ENCODE data around the gene ELN. TPM values are rescaled to one million over a fixed set of nuclear protein-coding genes. Genes with fewer than 3 reads are reported as not detected.

Gene ELN
- polyA plus RNA-seq, 1 donor: 54.4 TPM

GRCh38 chr7:73987298-73987697 is 40.7 kb upstream of the ELN start:
- H3K36me3 ChIP-seq (ENCODE audit: control insufficient read depth, insufficient read depth, low read length): no peaks in the 10 kb centered on the region
- no peaks in the 10 kb centered on the region for H3K4me1 ChIP-seq (ENCODE audit: control insufficient read depth, insufficient read depth, low read length)
- peaks cover 8% of the 10 kb centered on the region for H3K9me3 ChIP-seq (ENCODE audit: control insufficient read depth, low read depth, low read length)
- WGBS (ENCODE audit: insufficient coverage, low lambda C conversion rate): no CpG with 5 or more reads among the region's 4 CpGs
- H3K27me3 ChIP-seq (ENCODE audit: control insufficient read depth, insufficient read depth, low read length): no peaks in the 10 kb centered on the region
- no peak overlapping the region for H3K4me3 ChIP-seq (ENCODE audit: low read length)
- DNase-seq: no peak
- H3K27ac ChIP-seq (ENCODE audit: low read length): no peak overlapping the region

GRCh38 chr7:73988197-73988596 is 39.8 kb upstream of the ELN start:
- Histone ChIP-seq H3K27me3 (ENCODE audit: control insufficient read depth, insufficient read depth, low read length) (no peaks in the 10 kb centered on the region), H3K4me1 (ENCODE audit: control insufficient read depth, insufficient read depth, low read length) (no peaks in the 10 kb centered on the region), H3K4me3 (ENCODE audit: low read length) (no peak overlapping the region), H3K36me3 (ENCODE audit: control insufficient read depth, insufficient read depth, low read length) (no peaks in the 10 kb centered on the region), H3K27ac (ENCODE audit: low read length) (no peak overlapping the region), H3K9me3 (ENCODE audit: control insufficient read depth, low read depth, low read length) (peaks cover 8% of the 10 kb centered on the region)
- DNase-seq: no peak
- WGBS (ENCODE audit: insufficient coverage, low lambda C conversion rate): no CpG with 5 or more reads among the region's 9 CpGs

GRCh38 chr7:73991522-73992100 is 36.4 kb upstream of the ELN start:
- DNase-seq: no peak

GRCh38 chr7:73992101-73992562 is 35.8 kb upstream of the ELN start:
- Histone ChIP-seq H3K27ac (ENCODE audit: low read length) (no peak overlapping the region), H3K36me3 (ENCODE audit: control insufficient read depth, insufficient read depth, low read length) (no peaks in the 10 kb centered on the region), H3K4me1 (ENCODE audit: control insufficient read depth, insufficient read depth, low read length) (no peaks in the 10 kb centered on the region), H3K9me3 (ENCODE audit: control insufficient read depth, low read depth, low read length) (peaks cover 4% of the 10 kb centered on the region), H3K27me3 (ENCODE audit: control insufficient read depth, insufficient read depth, low read length) (no peaks in the 10 kb centered on the region), H3K4me3 (ENCODE audit: low read length) (no peak overlapping the region)
- no peak for DNase-seq
- no CpG with 5 or more reads among the region's 18 CpGs for WGBS (ENCODE audit: insufficient coverage, low lambda C conversion rate)

More at GRCh38 chr7:73991522-73992100, 36.4 kb upstream of the ELN start:
- Histone ChIP-seq H3K27ac (ENCODE audit: low read length) (no peak overlapping the region), H3K9me3 (ENCODE audit: control insufficient read depth, low read depth, low read length) (peaks cover 4% of the 10 kb centered on the region), H3K4me3 (ENCODE audit: low read length) (no peak overlapping the region), H3K27me3 (ENCODE audit: control insufficient read depth, insufficient read depth, low read length) (no peaks in the 10 kb centered on the region), H3K36me3 (ENCODE audit: control insufficient read depth, insufficient read depth, low read length) (no peaks in the 10 kb centered on the region), H3K4me1 (ENCODE audit: control insufficient read depth, insufficient read depth, low read length) (no peaks in the 10 kb centered on the region)
- no CpG with 5 or more reads among the region's 7 CpGs for WGBS (ENCODE audit: insufficient coverage, low lambda C conversion rate)

- H3K27me3 ChIP-seq (ENCODE audit: control insufficient read depth, insufficient read depth, low read length): no peaks in the 10 kb centered on the region
- H3K9me3 ChIP-seq (ENCODE audit: control insufficient read depth, low read depth, low read length): peaks cover 4% of the 10 kb centered on the region
- no peak overlapping the region for H3K4me3 ChIP-seq (ENCODE audit: low read length)
- WGBS (ENCODE audit: insufficient coverage, low lambda C conversion rate): 17% methylated on average over 1 of the region's 7 CpGs
- H3K27ac ChIP-seq (ENCODE audit: low read length): no peak overlapping the region
- H3K36me3 ChIP-seq (ENCODE audit: control insufficient read depth, insufficient read depth, low read length): no peaks in the 10 kb centered on the region
- DNase-seq: no peak
- H3K4me1 ChIP-seq (ENCODE audit: control insufficient read depth, insufficient read depth, low read length): no peaks in the 10 kb centered on the region
Measured at GRCh38 chr7:73994023-73994422, 34.0 kb upstream of the ELN start.

- peaks cover 4% of the 10 kb centered on the region for H3K9me3 ChIP-seq (ENCODE audit: control insufficient read depth, low read depth, low read length)
- H3K27ac ChIP-seq (ENCODE audit: low read length): no peak overlapping the region
- no peaks in the 10 kb centered on the region for H3K27me3 ChIP-seq (ENCODE audit: control insufficient read depth, insufficient read depth, low read length)
- no peaks in the 10 kb centered on the region for H3K36me3 ChIP-seq (ENCODE audit: control insufficient read depth, insufficient read depth, low read length)
- H3K4me1 ChIP-seq (ENCODE audit: control insufficient read depth, insufficient read depth, low read length): no peaks in the 10 kb centered on the region
- no peak overlapping the region for H3K4me3 ChIP-seq (ENCODE audit: low read length)
- DNase-seq: no peak
Measured at GRCh38 chr7:73994761-73995160, 33.2 kb upstream of the ELN start.

- Histone ChIP-seq H3K27ac (ENCODE audit: low read length) (no peak overlapping the region), H3K4me3 (ENCODE audit: low read length) (no peak overlapping the region), H3K36me3 (ENCODE audit: control insufficient read depth, insufficient read depth, low read length) (no peaks in the 10 kb centered on the region), H3K27me3 (ENCODE audit: control insufficient read depth, insufficient read depth, low read length) (no peaks in the 10 kb centered on the region), H3K9me3 (ENCODE audit: control insufficient read depth, low read depth, low read length) (peaks cover 4% of the 10 kb centered on the region), H3K4me1 (ENCODE audit: control insufficient read depth, insufficient read depth, low read length) (no peaks in the 10 kb centered on the region)
- no CpG with 5 or more reads among the region's 4 CpGs for WGBS (ENCODE audit: insufficient coverage, low lambda C conversion rate)
- DNase-seq: no peak
Measured at GRCh38 chr7:73995330-73995729, 32.6 kb upstream of the ELN start.

- Histone ChIP-seq H3K27ac (ENCODE audit: low read length) (no peak overlapping the region), H3K36me3 (ENCODE audit: control insufficient read depth, insufficient read depth, low read length) (no peaks in the 10 kb centered on the region), H3K9me3 (ENCODE audit: control insufficient read depth, low read depth, low read length) (peaks cover 4% of the 10 kb centered on the region), H3K4me3 (ENCODE audit: low read length) (no peak overlapping the region), H3K27me3 (ENCODE audit: control insufficient read depth, insufficient read depth, low read length) (no peaks in the 10 kb centered on the region), H3K4me1 (ENCODE audit: control insufficient read depth, insufficient read depth, low read length) (no peaks in the 10 kb centered on the region)
- WGBS (ENCODE audit: insufficient coverage, low lambda C conversion rate): no CpG with 5 or more reads among the region's 3 CpGs
- DNase-seq: no peak
Measured at GRCh38 chr7:73995821-73996511, 32.0 kb upstream of the ELN start.

GRCh38 chr7:73997056-73997455 is 30.9 kb upstream of the ELN start:
- H3K27me3 ChIP-seq (ENCODE audit: control insufficient read depth, insufficient read depth, low read length): no peaks in the 10 kb centered on the region
- H3K4me1 ChIP-seq (ENCODE audit: control insufficient read depth, insufficient read depth, low read length): no peaks in the 10 kb centered on the region
- 67% methylated on average over 2 of the region's 7 CpGs for WGBS (ENCODE audit: insufficient coverage, low lambda C conversion rate)
- H3K36me3 ChIP-seq (ENCODE audit: control insufficient read depth, insufficient read depth, low read length): no peaks in the 10 kb centered on the region
- H3K27ac ChIP-seq (ENCODE audit: low read length): no peak overlapping the region
- H3K9me3 ChIP-seq (ENCODE audit: control insufficient read depth, low read depth, low read length): peaks cover 2% of the 10 kb centered on the region
- no peak overlapping the region for H3K4me3 ChIP-seq (ENCODE audit: low read length)
- no peak for DNase-seq

- Histone ChIP-seq H3K4me1 (ENCODE audit: control insufficient read depth, insufficient read depth, low read length) (peaks cover 3% of the 10 kb centered on the region), H3K9me3 (ENCODE audit: control insufficient read depth, low read depth, low read length) (peaks cover 2% of the 10 kb centered on the region), H3K27ac (ENCODE audit: low read length) (no peak overlapping the region), H3K27me3 (ENCODE audit: control insufficient read depth, insufficient read depth, low read length) (no peaks in the 10 kb centered on the region), H3K4me3 (ENCODE audit: low read length) (no peak overlapping the region), H3K36me3 (ENCODE audit: control insufficient read depth, insufficient read depth, low read length) (no peaks in the 10 kb centered on the region)
- no peak for DNase-seq
- WGBS (ENCODE audit: insufficient coverage, low lambda C conversion rate): 60% methylated on average over 2 of the region's 26 CpGs
Measured at GRCh38 chr7:73999664-74000435, 28.1 kb upstream of the ELN start.
